Loucy (cell line): ENCODE data around the gene SPOP.

Experiments used
- CTCF ChIP-seq: fragments of 200-600 bp; sonication (generic); conservative IDR thresholded peaks from 2 replicates; pipeline ENCODE4 v1.5.1; 2014; ENCODE audit warnings: mild to moderate bottlenecking, antibody characterized with exemption, low read length
- EZH2phosphoT487 ChIP-seq: fragments of 200-600 bp; IDR thresholded peaks from 2 replicates; pipeline ENCODE4 v1.6.1; 2018; ENCODE audit warnings: antibody characterized with exemption, mild to moderate bottlenecking, moderate library complexity, borderline replicate concordance

DNA sequence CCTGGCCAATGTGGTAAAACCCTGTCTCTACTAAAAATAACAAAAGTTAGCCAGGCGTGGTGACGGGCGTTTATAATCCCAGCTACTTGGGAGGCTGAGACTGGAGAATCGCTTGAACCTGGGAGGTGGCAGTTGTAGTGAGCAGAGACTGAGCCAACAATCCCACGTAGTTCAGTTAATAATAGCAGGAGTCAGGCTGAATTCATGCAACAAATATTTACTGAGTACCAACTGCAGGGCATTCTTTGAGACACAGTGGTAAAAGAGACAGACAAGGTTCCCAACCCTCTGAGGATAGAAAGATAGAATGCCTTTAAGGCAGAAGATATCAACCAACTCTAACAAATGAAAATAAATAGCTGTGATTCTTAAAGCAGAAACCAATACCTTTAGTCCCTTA lies 39.1 kb downstream of the SPOP start:
- no peak for TF ChIP-seq CTCF
- no peak for TF ChIP-seq EZH2phosphoT487
